ENCODE measurements around the gene RSBN1L.

Gene RSBN1L

DNA sequence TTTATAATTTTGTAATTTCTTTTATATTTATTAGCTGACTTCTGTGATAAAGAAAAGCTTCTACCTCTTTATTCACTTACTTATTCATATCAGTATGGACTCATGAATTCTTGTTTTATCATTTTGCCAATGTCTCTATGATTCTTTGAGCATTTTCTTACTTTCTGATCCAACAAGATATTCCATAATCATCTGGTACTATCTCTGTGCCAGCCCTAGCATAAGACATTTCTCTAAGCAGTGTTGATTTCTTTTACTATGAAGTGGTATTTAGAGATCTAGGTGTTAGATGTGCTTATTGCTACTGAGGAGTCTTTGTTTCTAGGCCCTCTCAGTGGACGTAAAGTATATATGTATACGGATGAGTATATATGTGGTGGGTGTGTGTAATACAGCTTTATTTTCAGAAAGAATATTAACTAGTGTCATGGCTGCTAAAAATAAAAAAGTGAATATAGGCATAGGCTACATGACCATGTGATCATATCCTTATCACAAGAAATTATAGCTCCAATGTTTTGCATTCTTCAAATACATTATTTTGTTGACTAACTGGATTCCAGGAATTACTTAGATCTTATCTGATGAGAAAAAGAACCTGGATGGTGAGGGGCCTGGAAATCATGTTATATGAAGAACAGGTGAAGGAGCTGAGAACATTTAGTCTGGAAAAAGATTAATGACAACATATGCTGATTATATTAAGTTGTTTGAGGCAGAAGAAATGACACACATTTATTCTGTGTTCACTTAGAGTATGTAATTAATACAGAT, 115.4 kb downstream of the RSBN1L start:
- no peak for DNase-seq

DNA sequence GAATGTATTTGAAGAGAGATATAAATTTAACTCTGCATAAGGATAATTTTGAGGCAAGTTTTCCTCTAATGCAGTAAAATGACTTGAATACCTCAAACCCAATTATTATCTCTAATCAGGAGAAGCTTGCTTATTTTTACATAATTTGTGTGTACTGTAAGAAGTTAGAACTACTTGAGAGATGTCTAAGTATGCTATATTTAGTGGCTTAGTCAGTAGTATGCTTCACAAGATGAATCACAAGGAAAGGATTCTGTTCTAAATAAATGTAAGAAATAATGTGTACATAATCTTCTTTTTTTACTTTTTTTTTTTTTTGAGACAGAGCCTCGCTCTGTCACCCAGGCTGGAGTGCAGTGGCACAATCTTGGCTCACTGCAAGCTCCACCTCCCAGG, 116.0 kb downstream of the RSBN1L start:
- DNase-seq, result no peak

DNA sequence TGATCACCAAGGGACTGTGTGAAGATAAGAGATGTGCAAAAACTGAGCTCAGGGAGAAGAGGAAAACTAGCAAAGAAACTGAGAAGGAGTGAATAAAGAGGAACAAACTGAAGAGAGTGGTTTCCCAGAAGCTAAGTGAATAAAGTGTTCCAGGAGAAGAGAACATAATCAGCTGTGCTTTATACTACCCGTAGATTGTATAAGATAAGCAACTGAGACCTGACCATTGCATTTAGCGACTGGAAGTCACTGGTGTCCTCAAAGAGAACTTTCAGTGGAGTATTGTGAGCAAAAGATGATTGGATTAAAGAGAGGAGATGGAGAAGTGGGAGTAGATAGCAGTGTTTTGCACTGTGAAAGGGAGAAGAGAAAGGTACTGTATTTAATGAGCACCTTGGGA, 116.9 kb downstream of the RSBN1L start:
- no peak for DNase-seq

DNA sequence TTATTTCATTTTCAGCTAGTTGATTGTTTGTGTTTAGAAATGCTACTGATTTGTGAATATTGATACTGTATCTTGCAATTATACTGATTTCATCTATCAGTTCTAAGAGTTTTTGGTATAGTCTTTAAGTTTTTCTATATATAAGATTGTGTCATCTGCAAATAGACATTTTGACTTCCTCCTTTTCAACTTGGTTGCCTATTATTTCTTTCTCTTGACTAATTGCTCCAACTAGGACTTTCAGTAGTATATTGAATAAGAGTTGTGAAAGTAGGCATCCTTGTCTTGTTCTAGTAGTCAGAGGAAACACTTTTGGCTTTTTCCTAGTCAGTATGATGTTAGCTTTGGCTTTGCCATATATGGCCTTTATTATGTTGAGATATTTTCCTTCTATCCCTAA, 122.8 kb downstream of the RSBN1L start:
- DNase-seq, result no peak

GRCh38 chr7:77820967-77821366, 124.7 kb downstream of the RSBN1L start:
- DNase-seq, result no peak

- DNase-seq, result no peak
These were observed 126.0 kb downstream of the RSBN1L start for GRCh38 chr7:77822269-77822668.

GRCh38 chr7:77823787-77824186, 127.5 kb downstream of the RSBN1L start:
- no peak for DNase-seq

DNA sequence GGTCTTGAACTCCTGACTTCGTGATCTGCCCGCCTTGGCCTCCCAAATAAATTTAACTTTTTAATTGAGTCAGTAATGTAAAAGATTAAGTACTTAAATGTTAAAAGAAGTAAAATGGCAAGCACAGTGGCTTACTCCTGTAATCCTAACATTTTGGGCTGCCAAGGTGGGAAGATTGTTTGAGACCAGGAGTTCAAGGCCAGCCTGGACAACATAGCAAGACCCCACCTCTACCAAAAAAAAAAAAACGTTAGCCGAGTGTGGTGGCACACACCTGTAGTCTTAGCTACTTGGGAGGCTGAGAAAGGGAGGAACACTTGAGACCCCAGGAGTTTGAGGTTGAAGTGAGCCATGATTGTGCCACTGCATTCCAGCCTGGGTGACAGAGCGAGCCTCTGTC, 128.4 kb downstream of the RSBN1L start:
- DNase-seq, result no peak

DNA sequence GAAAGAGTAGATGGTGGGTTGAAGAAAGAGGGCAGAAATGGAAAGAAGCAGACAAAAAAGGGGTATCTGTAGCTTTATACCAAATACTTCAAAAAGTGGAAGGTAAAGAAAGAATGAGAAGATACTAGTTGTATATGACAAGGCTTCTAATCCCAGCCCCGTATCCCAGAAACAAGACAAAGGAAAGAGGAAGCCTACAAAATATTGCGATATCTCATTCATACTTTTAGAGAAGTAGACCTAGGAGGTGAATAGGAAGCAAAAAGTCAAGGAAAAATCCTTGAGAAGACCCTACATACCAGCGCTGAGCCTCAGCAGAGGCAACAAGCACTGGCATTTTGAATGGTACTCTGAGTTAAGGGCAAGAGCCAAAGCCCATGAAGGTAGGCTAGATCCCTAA, 128.9 kb downstream of the RSBN1L start:
- DNase-seq, result no peak

- no peak for DNase-seq
These were observed 130.0 kb downstream of the RSBN1L start for GRCh38 chr7:77826300-77826699.

- DNase-seq, result peak; percentile 3 to 27
These were observed 131.7 kb downstream of the RSBN1L start for GRCh38 chr7:77827999-77828398.

DNA sequence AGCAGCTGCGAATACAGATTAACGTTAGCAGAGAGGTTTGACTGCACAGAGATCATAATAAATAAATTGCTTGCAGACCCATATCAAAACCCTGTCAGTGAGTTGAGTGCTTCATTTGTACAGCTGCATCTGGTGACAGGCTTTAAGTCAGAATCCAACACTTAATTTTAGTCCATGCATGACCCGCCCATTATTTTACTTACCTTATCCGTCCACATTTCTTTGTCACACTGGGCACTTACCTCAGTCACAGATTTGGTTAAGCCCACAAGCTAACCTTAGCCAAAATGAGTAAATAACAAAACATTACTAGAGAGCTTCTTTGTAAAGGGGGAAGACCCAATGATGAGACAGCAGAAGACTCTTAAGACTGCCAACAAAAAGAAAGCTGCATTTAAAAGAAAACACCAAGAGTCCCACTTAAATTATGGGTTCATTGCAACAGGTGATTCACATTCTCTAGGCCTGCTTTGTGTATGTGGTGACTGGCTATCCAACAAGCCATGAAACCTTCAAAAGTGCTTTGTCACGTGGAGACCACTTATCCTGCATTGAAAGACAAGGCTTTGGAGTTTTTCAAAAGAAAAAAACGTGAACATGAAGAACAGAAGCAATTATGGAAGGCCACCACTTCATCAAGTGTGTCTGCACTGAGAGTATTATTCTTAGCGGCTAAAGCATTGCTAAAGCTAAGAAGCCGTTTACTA, 134.5 kb downstream of the RSBN1L start:
- DNase-seq, result no peak

DNA sequence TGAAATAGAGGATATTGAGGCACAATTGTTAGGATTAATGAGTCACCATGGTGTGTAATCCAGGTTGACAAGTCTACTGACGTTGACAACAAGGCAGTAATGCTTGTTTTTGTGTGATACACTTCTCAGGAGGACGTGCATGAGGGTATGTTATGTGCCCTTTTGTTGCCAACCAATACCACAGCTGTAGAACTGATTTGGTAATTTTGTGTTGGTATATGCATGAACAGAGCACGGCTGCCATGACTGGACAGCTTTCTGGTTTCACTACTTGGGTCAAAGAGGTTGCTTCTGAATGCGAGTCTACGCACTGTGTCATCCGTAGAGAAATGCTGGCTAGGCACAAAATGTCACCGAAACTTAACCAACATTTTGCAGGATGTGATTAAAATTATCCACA, 135.2 kb downstream of the RSBN1L start:
- DNase-seq, result no peak

GRCh38 chr7:77831953-77832352, 135.7 kb downstream of the RSBN1L start:
- DNase-seq, result no peak
